Neural cell (in vitro differentiated cells): ENCODE measurements around the gene SIK3. TPM values are rescaled to one million over a fixed set of nuclear protein-coding genes. Genes with fewer than 3 reads are reported as not detected.

Source experiments
- H2AFZ ChIP-seq: fragments of 200-600, 300-800 bp; sonication (generic), shearing (Covaris generic); 2 replicates; pipeline ENCODE4 v1.6.0; 2014; ENCODE audit warnings: low read depth, mild to moderate bottlenecking, antibody characterized with exemption, low read length, moderate library complexity
- H3F3A ChIP-seq: fragments of 200-600 bp; shearing (Covaris generic); 2 replicates; pipeline ENCODE4 v1.6.1; 2016; ENCODE audit warnings: mild to moderate bottlenecking, moderate library complexity, mixed read lengths, antibody characterized with exemption, low read length; ENCODE audit not compliant: insufficient read depth, poor library complexity, severe bottlenecking
- H3K27ac ChIP-seq: fragments of 200-600, 300-800 bp; sonication (generic), shearing (Covaris generic); 2 replicates; pipeline ENCODE4 v1.5.1; 2014; ENCODE audit warnings: mild to moderate bottlenecking, low read length, moderate library complexity
- H3K27me3 ChIP-seq: fragments of 300-800, 200-600 bp; sonication (generic), shearing (Covaris generic); 2 replicates; pipeline ENCODE4 v1.6.0; 2014; ENCODE audit warnings: mild to moderate bottlenecking, low read depth, low read length, moderate library complexity; ENCODE audit not compliant: insufficient read depth
- H3K36me3 ChIP-seq: fragments of 300-800, 200-600 bp; sonication (generic), shearing (Covaris generic); 2 replicates; pipeline ENCODE4 v1.5.1; 2014; ENCODE audit warnings: mild to moderate bottlenecking, antibody characterized with exemption, low read length, moderate library complexity; ENCODE audit not compliant: insufficient read depth
- H3K4me2 ChIP-seq: fragments of 300-800, 200-600 bp; sonication (generic), shearing (Covaris generic); 2 replicates; pipeline ENCODE4 v1.6.0; 2014; ENCODE audit warnings: mild to moderate bottlenecking, low read length
- H3K4me3 ChIP-seq: fragments of 300-800, 200-600 bp; sonication (generic), shearing (Covaris generic); 2 replicates; pipeline ENCODE4 v1.5.1; 2014; ENCODE audit warnings: mild to moderate bottlenecking, low read length, moderate library complexity
- H3K79me2 ChIP-seq: fragments of 200-600 bp; shearing (Covaris generic); replicated peaks from 2 replicates; pipeline ENCODE4 v1.6.0; 2014; ENCODE audit warnings: mild to moderate bottlenecking, low read length, moderate library complexity; ENCODE audit not compliant: insufficient read depth
- H3K9ac ChIP-seq: fragments of 300-800, 200-600 bp; sonication (generic), shearing (Covaris generic); 2 replicates; pipeline ENCODE4 v1.6.1; 2016; ENCODE audit warnings: mild to moderate bottlenecking, low read length, mixed read lengths
- H3K9me2 ChIP-seq: fragments of 200-600 bp; shearing (Covaris generic); 2 replicates; pipeline ENCODE4 v1.6.1; 2016; ENCODE audit warnings: mild to moderate bottlenecking, low read length, mixed read lengths; ENCODE audit not compliant: insufficient read depth
- H3K9me3 ChIP-seq: fragments of 200-600, 300-800 bp; sonication (generic), shearing (Covaris generic); 2 replicates; pipeline ENCODE4 v1.6.1; 2016; ENCODE audit warnings: mild to moderate bottlenecking, mixed run types, low read length, moderate library complexity, mixed read lengths
- H4K20me1 ChIP-seq: fragments of 200-600 bp; shearing (Covaris generic); 2 replicates; pipeline ENCODE4 v1.6.1; 2016; ENCODE audit warnings: mild to moderate bottlenecking, mixed run types; ENCODE audit not compliant: insufficient read depth
- EP300 ChIP-seq: fragments of 450-650 bp; conservative IDR thresholded peaks from 2 replicates; pipeline ENCODE4 v1.6.1; 2014; ENCODE audit warnings: antibody characterized with exemption, mild to moderate bottlenecking, moderate library complexity; ENCODE audit not compliant: poor library complexity, severe bottlenecking
- EZH2 ChIP-seq: fragments of 200-600, 300-800 bp; shearing (Covaris generic), sonication (generic); IDR thresholded peaks from 2 replicates; pipeline ENCODE4 v1.6.1; 2014; ENCODE audit warnings: antibody characterized with exemption, low read length, borderline replicate concordance, mild to moderate bottlenecking; ENCODE audit not compliant: insufficient read depth, poor library complexity, severe bottlenecking
- MXI1 ChIP-seq: fragments of 450-650 bp; conservative IDR thresholded peaks from 2 replicates; pipeline ENCODE4 v1.6.1; 2014; ENCODE audit warnings: antibody characterized with exemption, mild to moderate bottlenecking; ENCODE audit not compliant: poor library complexity, severe bottlenecking
- POLR2AphosphoS5 ChIP-seq: IDR thresholded peaks from 2 replicates; pipeline ENCODE4 v1.6.1; 2012
- RAD21 ChIP-seq: fragments of 450-650 bp; conservative IDR thresholded peaks from 2 replicates; pipeline ENCODE4 v1.6.1; 2014; ENCODE audit warnings: antibody characterized with exemption, mild to moderate bottlenecking, moderate library complexity
- SMC3 ChIP-seq: fragments of 450-650 bp; conservative IDR thresholded peaks from 2 replicates; pipeline ENCODE4 v1.6.1; 2014; ENCODE audit warnings: antibody characterized with exemption, mild to moderate bottlenecking, moderate library complexity; ENCODE audit not compliant: poor library complexity
- TAF1 ChIP-seq: IDR thresholded peaks from 2 replicates; pipeline ENCODE4 v1.6.1; 2012; ENCODE audit warnings: low read depth
- polyA plus RNA-seq: library from polyadenylated mRNA; depleted of rRNA; stranded (reverse); fragments of >200 nt; gene quantifications from 2 replicates; pipeline ENCODE4 v1.2.3, GENCODE V29; 2014
- TF ChIP-seq, protein P1 (sequence below): fragments of 450-650 bp; IDR thresholded peaks from 2 replicates; pipeline ENCODE4 v1.5.1; 2014; ENCODE audit warnings: antibody characterized with exemption, mild to moderate bottlenecking, moderate library complexity; ENCODE audit not compliant: poor library complexity, severe bottlenecking
- TF ChIP-seq, protein P2 (sequence below): IDR thresholded peaks from 2 replicates; pipeline ENCODE4 v1.6.1; 2012; ENCODE audit warnings: borderline replicate concordance

Gene SIK3
- polyA plus RNA-seq, 1 donor from 2014 or later, result 11.2 TPM

DNA sequence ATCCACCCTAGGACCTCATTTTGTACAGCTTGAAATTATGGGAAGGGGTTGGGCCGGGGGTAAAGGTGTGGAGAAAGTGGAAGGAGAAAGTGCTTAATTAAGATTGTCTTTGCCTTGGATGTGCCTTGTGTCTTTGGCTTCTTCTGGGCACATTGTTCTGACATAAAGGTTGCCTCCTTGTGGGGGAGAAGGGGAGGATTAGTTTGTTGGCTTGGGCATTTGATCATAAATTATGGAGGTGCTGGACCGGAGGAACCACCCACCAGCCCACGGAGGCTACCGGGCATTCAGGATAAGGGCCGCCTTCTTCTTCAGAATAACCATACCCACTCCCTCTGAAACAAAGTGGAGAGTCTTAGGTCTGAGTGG lies 47.1 kb upstream of the SIK3 start:
- no peaks in the 10 kb centered on the region for H3K9me3 ChIP-seq
- H3K4me3 ChIP-seq, result peak overlapping the region; percentile 88
- TF ChIP-seq SMC3 (peak; percentile 30), TAF1 (no peak)
- TF ChIP-seq, protein P1, sequence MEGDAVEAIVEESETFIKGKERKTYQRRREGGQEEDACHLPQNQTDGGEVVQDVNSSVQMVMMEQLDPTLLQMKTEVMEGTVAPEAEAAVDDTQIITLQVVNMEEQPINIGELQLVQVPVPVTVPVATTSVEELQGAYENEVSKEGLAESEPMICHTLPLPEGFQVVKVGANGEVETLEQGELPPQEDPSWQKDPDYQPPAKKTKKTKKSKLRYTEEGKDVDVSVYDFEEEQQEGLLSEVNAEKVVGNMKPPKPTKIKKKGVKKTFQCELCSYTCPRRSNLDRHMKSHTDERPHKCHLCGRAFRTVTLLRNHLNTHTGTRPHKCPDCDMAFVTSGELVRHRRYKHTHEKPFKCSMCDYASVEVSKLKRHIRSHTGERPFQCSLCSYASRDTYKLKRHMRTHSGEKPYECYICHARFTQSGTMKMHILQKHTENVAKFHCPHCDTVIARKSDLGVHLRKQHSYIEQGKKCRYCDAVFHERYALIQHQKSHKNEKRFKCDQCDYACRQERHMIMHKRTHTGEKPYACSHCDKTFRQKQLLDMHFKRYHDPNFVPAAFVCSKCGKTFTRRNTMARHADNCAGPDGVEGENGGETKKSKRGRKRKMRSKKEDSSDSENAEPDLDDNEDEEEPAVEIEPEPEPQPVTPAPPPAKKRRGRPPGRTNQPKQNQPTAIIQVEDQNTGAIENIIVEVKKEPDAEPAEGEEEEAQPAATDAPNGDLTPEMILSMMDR, result peak; percentile 45
- H3K27ac ChIP-seq, result peak overlapping the region; percentile 94
- peak overlapping the region; percentile 91 for H3K9ac ChIP-seq
- H4K20me1 ChIP-seq, result peaks cover 9% of the 10 kb centered on the region
- peaks cover 56% of the 10 kb centered on the region for H3K79me2 ChIP-seq
- H2AFZ ChIP-seq, result no peak overlapping the region
- no peaks in the 10 kb centered on the region for H3K27me3 ChIP-seq
- peak overlapping the region; percentile 81 for H3K4me2 ChIP-seq
- H3F3A ChIP-seq, result no peaks in the 10 kb centered on the region
- no peaks in the 10 kb centered on the region for H3K9me2 ChIP-seq
- H3K36me3 ChIP-seq, result no peaks in the 10 kb centered on the region

DNA sequence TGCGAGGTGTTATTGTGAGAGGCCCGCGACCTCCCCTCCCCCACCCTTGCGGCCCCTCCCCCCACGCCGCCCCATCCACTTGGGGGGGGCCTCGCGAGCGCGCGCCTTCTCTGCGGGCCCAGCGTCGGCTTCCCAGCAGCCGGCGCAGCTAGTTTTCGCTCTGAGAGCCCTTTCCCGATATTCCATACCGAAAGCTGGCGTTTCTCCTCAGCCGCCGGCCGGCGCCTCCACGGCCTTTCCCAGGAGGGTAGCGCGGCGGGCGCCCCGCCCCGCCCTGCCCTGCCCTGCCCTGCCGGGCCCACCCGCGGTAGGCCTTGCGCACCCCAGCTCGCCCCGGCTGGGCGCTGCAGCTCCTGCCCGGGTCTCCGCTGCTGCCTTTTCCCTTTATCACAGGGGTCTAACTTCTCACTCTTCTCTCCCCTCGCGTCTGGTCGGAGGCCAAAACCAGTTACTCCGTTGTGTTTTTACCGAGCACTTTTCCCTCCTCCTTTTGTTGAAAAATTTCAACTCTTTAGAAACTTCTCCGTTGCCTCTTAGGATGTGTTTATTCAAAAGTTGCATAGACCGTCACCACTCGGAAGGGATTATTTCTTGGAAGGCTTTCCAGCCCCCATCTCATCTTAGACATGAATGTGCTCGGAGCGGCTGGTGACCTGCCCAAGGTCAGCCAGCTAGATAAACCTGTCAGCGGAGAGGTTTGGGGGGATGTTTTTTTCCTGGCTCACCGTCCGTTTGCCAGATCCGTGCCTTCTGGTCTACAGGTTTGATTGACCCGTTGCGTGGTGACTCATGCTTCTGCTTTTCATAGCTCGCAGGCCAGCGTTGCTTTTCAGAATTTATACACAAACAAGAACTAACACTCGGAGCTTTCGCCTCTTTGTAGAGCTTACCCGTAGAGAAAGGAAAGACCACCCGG lies 46.5 kb upstream of the SIK3 start:
- peak overlapping the region; percentile 91 for H3K9ac ChIP-seq
- H3K9me2 ChIP-seq, result no peaks in the 10 kb centered on the region
- H3K79me2 ChIP-seq, result peaks cover 52% of the 10 kb centered on the region
- no peaks in the 10 kb centered on the region for H3K27me3 ChIP-seq
- no peaks in the 10 kb centered on the region for H3K36me3 ChIP-seq
- H2AFZ ChIP-seq, result peak overlapping the region; percentile 89
- H3K4me2 ChIP-seq, result peak overlapping the region; percentile 81
- H3F3A ChIP-seq, result no peaks in the 10 kb centered on the region
- peak overlapping the region; percentile 88 for H3K4me3 ChIP-seq
- peaks cover 9% of the 10 kb centered on the region for H4K20me1 ChIP-seq
- H3K27ac ChIP-seq, result peak overlapping the region; percentile 94
- no peaks in the 10 kb centered on the region for H3K9me3 ChIP-seq
- TF ChIP-seq, protein P1, result no peak
- TF ChIP-seq MXI1 (no peak), POLR2AphosphoS5 (no peak), EP300 (no peak), TAF1 (no peak), SMC3 (no peak), EZH2 (no peak), RAD21 (no peak)
- TF ChIP-seq, protein P2, sequence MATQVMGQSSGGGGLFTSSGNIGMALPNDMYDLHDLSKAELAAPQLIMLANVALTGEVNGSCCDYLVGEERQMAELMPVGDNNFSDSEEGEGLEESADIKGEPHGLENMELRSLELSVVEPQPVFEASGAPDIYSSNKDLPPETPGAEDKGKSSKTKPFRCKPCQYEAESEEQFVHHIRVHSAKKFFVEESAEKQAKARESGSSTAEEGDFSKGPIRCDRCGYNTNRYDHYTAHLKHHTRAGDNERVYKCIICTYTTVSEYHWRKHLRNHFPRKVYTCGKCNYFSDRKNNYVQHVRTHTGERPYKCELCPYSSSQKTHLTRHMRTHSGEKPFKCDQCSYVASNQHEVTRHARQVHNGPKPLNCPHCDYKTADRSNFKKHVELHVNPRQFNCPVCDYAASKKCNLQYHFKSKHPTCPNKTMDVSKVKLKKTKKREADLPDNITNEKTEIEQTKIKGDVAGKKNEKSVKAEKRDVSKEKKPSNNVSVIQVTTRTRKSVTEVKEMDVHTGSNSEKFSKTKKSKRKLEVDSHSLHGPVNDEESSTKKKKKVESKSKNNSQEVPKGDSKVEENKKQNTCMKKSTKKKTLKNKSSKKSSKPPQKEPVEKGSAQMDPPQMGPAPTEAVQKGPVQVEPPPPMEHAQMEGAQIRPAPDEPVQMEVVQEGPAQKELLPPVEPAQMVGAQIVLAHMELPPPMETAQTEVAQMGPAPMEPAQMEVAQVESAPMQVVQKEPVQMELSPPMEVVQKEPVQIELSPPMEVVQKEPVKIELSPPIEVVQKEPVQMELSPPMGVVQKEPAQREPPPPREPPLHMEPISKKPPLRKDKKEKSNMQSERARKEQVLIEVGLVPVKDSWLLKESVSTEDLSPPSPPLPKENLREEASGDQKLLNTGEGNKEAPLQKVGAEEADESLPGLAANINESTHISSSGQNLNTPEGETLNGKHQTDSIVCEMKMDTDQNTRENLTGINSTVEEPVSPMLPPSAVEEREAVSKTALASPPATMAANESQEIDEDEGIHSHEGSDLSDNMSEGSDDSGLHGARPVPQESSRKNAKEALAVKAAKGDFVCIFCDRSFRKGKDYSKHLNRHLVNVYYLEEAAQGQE, result no peak
